SKM-1 (cell line): ENCODE results near the gene SAP30L.
A peak's percentile ranks its signal among the peaks of the same experiment; 100 is the strongest.

Source experiments
- DNase-seq: peaks from one replicate; lab custom pipeline; 2025; ENCODE audit not compliant: unreplicated experiment; lab: John Stamatoyannopoulos, UW

The SAP30L gene

GRCh38 chr5:154445422-154446194 is at the start of gene SAP30L:
Gene SAP30L, plus strand, starts transcription at chr5:154445997. Its CDS starts 608 bp downstream, at chr5:154446605.
- DNase-seq, result peak; percentile 89

- no peak for DNase-seq
These were observed 49.7 kb upstream of the SAP30L start for GRCh38 chr5:154396128-154396527.

- no peak for DNase-seq
These were observed 48.0 kb upstream of the SAP30L start for GRCh38 chr5:154397652-154398406.

- no peak for DNase-seq
These were observed 45.1 kb upstream of the SAP30L start for GRCh38 chr5:154400678-154401077.

DNA sequence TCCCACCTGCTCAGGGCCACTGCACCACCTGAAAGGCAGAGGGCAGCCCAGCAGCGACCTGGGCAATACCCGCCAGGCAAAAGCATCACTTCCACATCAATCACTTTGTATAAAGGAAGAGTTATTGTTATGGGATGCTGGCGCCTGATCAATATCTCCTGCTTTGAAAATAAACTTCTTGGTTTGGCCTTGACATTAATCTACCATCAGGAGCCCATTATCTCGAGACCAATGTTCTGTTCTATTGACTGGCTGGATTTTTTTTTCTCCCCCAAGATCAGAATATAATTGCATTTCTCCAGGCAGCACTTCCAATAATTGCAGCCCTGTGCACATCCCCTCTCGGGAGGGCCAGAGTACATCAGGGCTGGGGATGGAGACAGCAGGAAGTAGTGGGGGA is 44.4 kb upstream of the SAP30L start:
- DNase-seq, result no peak

GRCh38 chr5:154401931-154402330 is 43.9 kb upstream of the SAP30L start:
- no peak for DNase-seq

- DNase-seq, result no peak
These were observed 43.2 kb upstream of the SAP30L start for GRCh38 chr5:154402611-154403010.

DNA sequence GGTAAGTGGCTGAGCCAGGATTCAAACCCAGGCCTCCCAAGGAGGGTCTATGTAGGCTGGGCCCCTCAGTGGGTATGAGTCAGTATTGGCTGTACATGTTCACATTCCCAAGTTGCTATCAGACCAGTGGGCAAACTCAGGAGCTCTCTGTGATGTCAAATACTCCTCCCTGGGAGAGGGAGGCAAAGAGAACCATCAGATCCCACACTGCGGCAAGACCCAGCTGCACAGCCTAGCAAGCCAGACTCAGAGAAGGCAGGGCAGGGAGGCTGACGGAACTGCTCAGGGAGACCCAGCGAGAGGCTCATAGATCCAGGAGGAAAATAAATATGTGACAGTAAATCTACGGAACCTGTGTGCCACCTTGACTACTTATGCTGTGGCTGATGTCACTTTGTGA is 42.6 kb upstream of the SAP30L start:
- DNase-seq, result no peak

- DNase-seq, result no peak
These were observed 41.9 kb upstream of the SAP30L start for GRCh38 chr5:154403776-154404387.

DNA sequence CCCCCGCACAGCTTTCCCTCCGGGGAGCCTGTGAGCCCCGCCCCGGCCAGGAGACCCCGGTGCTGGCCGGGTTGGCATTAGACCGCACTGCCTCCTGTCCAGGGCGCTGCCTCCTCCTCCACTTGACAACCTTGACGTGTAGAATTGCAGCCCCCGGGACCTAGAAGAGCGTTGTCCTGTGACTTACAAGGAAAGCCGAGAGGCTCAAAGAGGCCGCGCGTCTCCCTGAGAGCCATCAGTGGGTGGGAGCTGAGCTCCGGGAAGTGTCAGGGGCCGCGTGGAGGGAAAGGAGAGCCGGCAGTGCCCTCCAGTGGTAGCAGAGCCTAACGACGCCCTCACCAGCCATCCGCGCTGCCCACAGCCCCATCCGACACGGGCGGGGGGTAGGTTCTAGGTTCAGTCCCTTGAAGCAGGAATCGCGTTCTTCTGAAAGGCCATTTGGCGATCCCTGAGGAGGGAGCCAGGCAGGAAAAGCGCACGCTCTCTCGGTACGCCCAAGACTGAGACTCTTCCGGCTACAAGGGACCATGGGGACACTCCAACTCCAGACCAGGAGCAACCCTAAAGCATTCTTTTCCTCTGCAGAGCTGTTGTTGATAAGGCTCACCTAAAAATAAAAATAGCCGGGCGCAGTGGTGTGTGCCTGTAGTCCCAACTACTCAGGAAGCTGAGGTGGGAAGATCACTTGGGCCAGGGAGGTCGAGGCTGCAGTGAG is 40.6 kb upstream of the SAP30L start:
- DNase-seq, result peak; percentile 48

DNA sequence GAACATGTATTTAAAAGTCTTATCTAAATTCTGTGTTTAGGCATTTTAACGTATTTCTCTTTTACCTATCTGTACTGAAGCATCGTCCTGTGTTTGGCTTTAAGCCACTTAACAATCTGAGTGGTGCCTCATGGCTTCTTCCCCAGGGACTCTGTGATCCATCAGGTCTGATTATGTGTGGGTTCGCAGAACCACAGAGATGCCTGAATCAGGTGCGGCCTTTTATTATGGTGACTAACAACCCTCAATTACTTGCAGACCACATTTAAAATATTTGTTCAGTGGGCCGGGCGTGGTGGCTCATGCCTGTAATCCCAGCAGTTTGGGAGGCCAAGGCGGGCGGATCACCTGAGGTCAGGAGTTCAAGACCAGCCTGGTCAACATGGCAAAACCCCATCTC is 39.6 kb upstream of the SAP30L start:
- DNase-seq, result no peak

GRCh38 chr5:154406826-154407225 is 39.0 kb upstream of the SAP30L start:
- DNase-seq, result no peak

GRCh38 chr5:154408811-154409210 is 37.0 kb upstream of the SAP30L start:
- no peak for DNase-seq

GRCh38 chr5:154409230-154409840 is 36.5 kb upstream of the SAP30L start:
- DNase-seq, result no peak

DNA sequence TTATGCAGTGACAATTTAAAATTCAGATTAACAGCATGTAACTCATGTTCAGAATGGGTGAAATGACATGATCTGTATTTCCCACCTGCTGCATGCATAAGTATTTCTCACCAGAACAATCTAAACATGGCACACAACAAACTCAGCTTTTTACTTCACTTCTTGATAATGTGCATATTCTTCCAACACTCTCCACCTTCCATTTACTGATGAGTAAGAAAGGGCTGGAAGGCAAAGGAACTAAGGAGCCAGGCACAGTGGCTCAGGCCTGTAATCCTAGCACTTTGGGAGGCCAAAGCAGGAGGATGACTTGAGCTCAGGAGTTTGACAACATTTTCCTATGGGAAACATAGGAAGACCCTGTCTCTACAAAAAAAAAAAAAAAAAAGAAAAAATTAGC is 35.8 kb upstream of the SAP30L start:
- DNase-seq, result no peak

DNA sequence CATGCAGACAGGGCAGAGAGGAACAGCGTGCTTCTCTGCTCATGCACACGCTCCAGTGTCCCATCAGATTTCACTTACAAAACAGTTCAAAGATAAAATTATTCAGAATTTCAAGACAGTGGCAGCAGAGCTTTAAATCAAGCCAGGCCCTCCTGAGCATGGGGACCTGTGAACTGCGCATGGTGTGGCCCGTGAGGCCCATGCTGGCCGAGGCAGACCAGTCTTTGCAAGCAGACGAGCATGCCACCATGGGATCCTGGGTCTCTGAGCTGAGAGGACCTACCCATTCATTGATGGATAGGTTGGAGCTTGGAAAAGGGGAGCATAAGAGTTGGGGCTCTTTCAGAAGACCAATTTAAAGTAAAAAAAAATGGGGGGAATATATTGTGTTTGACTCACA is 35.0 kb upstream of the SAP30L start:
- DNase-seq, result no peak

DNA sequence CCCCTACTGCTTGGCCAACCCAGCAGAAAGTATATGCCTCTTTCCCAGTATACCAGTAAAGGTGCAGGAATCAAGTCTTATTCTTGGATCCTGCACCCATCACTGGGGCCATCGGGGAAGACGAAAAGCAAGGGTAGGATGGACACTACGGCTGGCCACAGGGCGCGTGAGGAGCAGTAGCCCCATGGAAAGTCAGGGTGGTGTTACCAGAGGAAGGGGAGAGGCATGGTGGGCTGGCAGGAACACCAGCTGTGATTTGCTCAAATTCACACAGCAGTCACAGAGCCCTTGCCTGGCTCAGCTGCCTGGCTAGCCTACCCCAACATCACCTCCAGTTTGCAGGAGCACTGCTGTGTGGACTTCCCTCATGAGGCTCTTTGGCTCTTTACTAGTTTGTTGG is 34.5 kb upstream of the SAP30L start:
- DNase-seq, result no peak

DNA sequence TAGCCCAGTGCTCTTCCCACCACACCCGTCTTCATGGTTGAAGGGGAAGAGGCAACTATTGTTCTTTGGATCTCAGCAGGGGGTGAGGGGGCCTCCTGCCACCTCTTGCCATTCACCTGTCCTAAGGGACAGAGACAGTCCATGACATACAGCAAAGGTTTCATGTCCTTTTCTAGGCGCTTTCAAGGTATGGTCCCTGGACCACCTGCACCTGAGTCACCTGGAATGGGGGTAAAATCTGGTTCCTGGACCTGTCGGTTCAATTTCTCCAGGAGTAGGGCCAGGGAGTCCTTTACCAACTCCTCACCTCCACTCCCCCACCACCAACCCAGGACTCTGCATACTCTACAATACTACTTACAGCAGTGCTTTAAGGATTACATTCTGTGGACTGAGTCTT is 33.5 kb upstream of the SAP30L start:
- DNase-seq, result no peak

GRCh38 chr5:154412925-154413324 is 32.9 kb upstream of the SAP30L start:
- DNase-seq, result no peak

DNA sequence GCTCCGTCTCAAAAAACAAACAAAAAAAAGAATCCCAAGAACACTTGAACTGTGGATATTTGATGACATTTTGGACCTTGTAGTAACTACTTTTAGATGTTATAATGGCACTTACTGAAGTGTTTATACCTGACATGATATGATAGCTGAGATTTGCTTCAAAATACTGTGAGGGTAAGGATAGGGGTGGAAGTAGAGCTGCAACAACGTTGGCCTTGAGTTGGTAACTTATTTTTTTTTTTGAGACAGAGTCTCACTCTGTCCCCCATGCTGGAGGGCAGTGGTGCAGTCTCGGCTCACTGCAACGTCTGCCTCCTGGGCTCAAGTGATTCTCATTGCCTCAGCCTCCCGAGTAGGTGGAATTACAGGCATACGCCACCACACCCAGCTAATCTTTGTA is 30.7 kb upstream of the SAP30L start:
- DNase-seq, result no peak

GRCh38 chr5:154418344-154418820 is 27.4 kb upstream of the SAP30L start:
- no peak for DNase-seq
